Nucleus accumbens (tissue), 56 donors: ENCODE measurements around the gene HTN1.
"Not testable (repeated sequence)": the region's sequence is repeated elsewhere in the genome, so short reads cannot be mapped to it uniquely, and the experiment has no call there.

Source experiments
- DNase-seq, 56 donors: peaks; one replicate each; lab custom pipeline; 2025; lab: John Stamatoyannopoulos, UW

Gene HTN1

GRCh38 chr4:70050138-70050537 is at the start of gene HTN1:
Gene HTN1, plus strand, starts transcription at chr4:70050438. Its CDS starts 2,639 bp downstream, at chr4:70053077.
- DNase-seq, result not testable (repeated sequence)

- DNase-seq, result no peak
Observed at GRCh38 chr4:70000711-70001110, 49.5 kb upstream of the HTN1 start.

GRCh38 chr4:70002507-70002906 is 47.7 kb upstream of the HTN1 start:
- no peak for DNase-seq

GRCh38 chr4:70008771-70009170 is 41.5 kb upstream of the HTN1 start:
- DNase-seq, result no peak

GRCh38 chr4:70019006-70019405 is 31.2 kb upstream of the HTN1 start:
- DNase-seq, result not testable (repeated sequence)

- no peak for DNase-seq
Observed at GRCh38 chr4:70023218-70023617, 27.0 kb upstream of the HTN1 start.

- DNase-seq, result no peak
Observed at GRCh38 chr4:70027011-70027410, 23.2 kb upstream of the HTN1 start.

- not testable (repeated sequence) for DNase-seq
Observed at GRCh38 chr4:70028159-70028558, 22.1 kb upstream of the HTN1 start, which contains the start of gene HTN3. Gene HTN3, plus strand, starts transcription at chr4:70028459. Its CDS starts 2,282 bp downstream, at chr4:70030741.

- not testable (repeated sequence) for DNase-seq
Observed at GRCh38 chr4:70037559-70037958, 12.7 kb upstream of the HTN1 start.

- not testable (repeated sequence) for DNase-seq
Observed at GRCh38 chr4:70039928-70040327, 10.3 kb upstream of the HTN1 start.

- no peak for DNase-seq
Observed at GRCh38 chr4:70041652-70042286, 8.5 kb upstream of the HTN1 start.

GRCh38 chr4:70056534-70056933 is 6.3 kb downstream of the HTN1 start:
- DNase-seq, result not testable (repeated sequence)

- no peak for DNase-seq
Observed at GRCh38 chr4:70057651-70058050, 7.4 kb downstream of the HTN1 start.

GRCh38 chr4:70059149-70059548 is 8.9 kb downstream of the HTN1 start:
- no peak for DNase-seq

- no peak for DNase-seq
Observed at GRCh38 chr4:70062000-70062399, 11.8 kb downstream of the HTN1 start.

- DNase-seq, result no peak
Observed at GRCh38 chr4:70080205-70080604, 30.0 kb downstream of the HTN1 start.

- no peak for DNase-seq
Observed at GRCh38 chr4:70099206-70099605, 49.0 kb downstream of the HTN1 start.
